GM23338 (cell line): ENCODE data around the gene PPAN. TPM values are rescaled to one million over a fixed set of nuclear protein-coding genes. Genes with fewer than 3 reads are reported as not detected.

Source experiments
- ATAC-seq: fragments of 200-7000 bp; cut with Tn5 transposase; 3 replicates; pipeline ENCODE4 v1.9.1; 2020
- DNase-seq: peaks from one replicate; pipeline ENCODE4 v3.0.0-alpha.2; 2015; ENCODE audit warnings: low spot score
- H2AFZ ChIP-seq: fragments of 200-600 bp; sonication (generic); 2 replicates; pipeline ENCODE4 v1.8.0; 2016; ENCODE audit warnings: antibody characterized with exemption, mild to moderate bottlenecking, moderate library complexity
- H3F3A ChIP-seq: fragments of 200-600 bp; sonication (generic); replicated peaks from 2 replicates; pipeline ENCODE4 v1.8.0; 2017; ENCODE audit warnings: antibody characterized with exemption, mixed run types, low read depth
- H3K27ac ChIP-seq: fragments of 200-600 bp; sonication (generic); 2 replicates; pipeline ENCODE4 v1.6.1; 2016; ENCODE audit warnings: low read depth
- H3K27me3 ChIP-seq: fragments of 200-600 bp; sonication (generic); 2 replicates; pipeline ENCODE4 v1.8.0; 2016; ENCODE audit warnings: mild to moderate bottlenecking, mixed run types, moderate library complexity; ENCODE audit not compliant: insufficient read depth
- H3K36me3 ChIP-seq: fragments of 200-600 bp; sonication (generic); 2 replicates; pipeline ENCODE4 v1.8.0; 2016; ENCODE audit warnings: mild to moderate bottlenecking; ENCODE audit not compliant: insufficient read depth
- H3K4me1 ChIP-seq: fragments of 200-600 bp; sonication (generic); 2 replicates; pipeline ENCODE4 v1.8.0; 2016; ENCODE audit warnings: mild to moderate bottlenecking, moderate library complexity; ENCODE audit not compliant: insufficient read depth
- H3K4me2 ChIP-seq: fragments of 200-600 bp; sonication (generic); 2 replicates; pipeline ENCODE4 v1.7.1; 2017; ENCODE audit warnings: mixed run types
- H3K4me3 ChIP-seq: fragments of 200-600 bp; sonication (generic); 2 replicates; pipeline ENCODE4 v1.6.1; 2016; ENCODE audit warnings: mixed run types
- H3K79me2 ChIP-seq: fragments of 200-600 bp; sonication (generic); replicated peaks from 2 replicates; pipeline ENCODE4 v1.8.0; 2017; ENCODE audit warnings: mild to moderate bottlenecking; ENCODE audit not compliant: insufficient read depth
- H3K9me2 ChIP-seq: fragments of 200-600 bp; sonication (generic); 2 replicates; pipeline ENCODE4 v1.8.0; 2017; ENCODE audit not compliant: insufficient read depth
- H4K20me1 ChIP-seq: fragments of 200-600 bp; sonication (generic); replicated peaks from 2 replicates; pipeline ENCODE4 v1.8.0; 2017; ENCODE audit warnings: mild to moderate bottlenecking; ENCODE audit not compliant: insufficient read depth
- H3K27ac Mint-ChIP-seq: 2 replicates; pipeline ENCODE4 v1.8.0; 2020; ENCODE audit warnings: inconsistent platforms, mild to moderate bottlenecking, moderate library complexity, mixed read lengths
- H3K27me3 Mint-ChIP-seq: 3 replicates; pipeline ENCODE4 v1.8.0; 2022; ENCODE audit warnings: low read depth, mild to moderate bottlenecking, moderate library complexity, mixed read lengths, inconsistent platforms; ENCODE audit not compliant: insufficient read depth, poor library complexity
- H3K36me3 Mint-ChIP-seq: 3 replicates; pipeline ENCODE4 v1.8.0; 2021; ENCODE audit warnings: low read depth, mild to moderate bottlenecking, inconsistent platforms, moderate library complexity, mixed read lengths
- H3K4me1 Mint-ChIP-seq: 3 replicates; pipeline ENCODE4 v1.8.0; 2020; ENCODE audit warnings: mild to moderate bottlenecking, inconsistent platforms, mixed read lengths
- H3K4me3 Mint-ChIP-seq: 3 replicates; pipeline ENCODE4 v1.8.0; 2021; ENCODE audit warnings: moderate library complexity, mild to moderate bottlenecking, inconsistent platforms, mixed read lengths
- H3K9me3 Mint-ChIP-seq: 3 replicates; pipeline ENCODE4 v1.8.0; 2020; ENCODE audit warnings: moderate library complexity, mild to moderate bottlenecking, inconsistent platforms, mixed read lengths
- CREB1 ChIP-seq: fragments of 250-450 bp; sonication (Bioruptor Pico); IDR thresholded peaks from 2 replicates; pipeline ENCODE4 v1.5.0; 2020; ENCODE audit warnings: low read depth, mild to moderate bottlenecking, moderate library complexity
- CTCF ChIP-seq, 2 experiments: fragments of 200-600 bp in 1 of 2; sonication (generic) in 1 of 2; conservative IDR thresholded peaks; 2 replicates each; pipeline versions ENCODE4 v1.5.1 to v1.6.1; 2016 to 2017; ENCODE audit warnings: antibody characterized with exemption in 2 of 2, low read depth in 2 of 2, mild to moderate bottlenecking in 2 of 2, moderate library complexity in 1 of 2
- ETS1 ChIP-seq: IDR thresholded peaks from 2 replicates; pipeline ENCODE4 v1.6.1; 2016; ENCODE audit warnings: antibody characterized with exemption
- EZH2phosphoT487 ChIP-seq: fragments of 200-600 bp; sonication (generic); IDR thresholded peaks from one replicate; pipeline ENCODE4 v1.8.1; 2018; ENCODE audit warnings: antibody characterized with exemption; ENCODE audit not compliant: unreplicated experiment
- ZNF331 ChIP-seq: fragments of 250-450 bp; sonication (Bioruptor Pico); IDR thresholded peaks from 2 replicates; pipeline ENCODE4 v1.5.0; 2020; ENCODE audit warnings: low read depth, mild to moderate bottlenecking, moderate library complexity
- polyA plus RNA-seq: library from polyadenylated mRNA; unstranded; fragments of >200 nt; fragmentation: Nextera tagmentation; extraction: Ambion mirVana; gene quantifications from 2 replicates; pipeline ENCODE4 v1.2.1, GENCODE V29; 2016
- total RNA-seq: library from RNA; depleted of rRNA; stranded (reverse); fragments of >200 nt; shearing (Covaris generic); gene quantifications from 2 replicates; pipeline ENCODE4 v1.2.3, GENCODE V29; 2014
- TF ChIP-seq, protein P1 (sequence below): fragments of 250-450 bp; sonication (Bioruptor Pico); IDR thresholded peaks from 2 replicates; pipeline ENCODE4 v1.5.0; 2020; ENCODE audit warnings: mild to moderate bottlenecking, moderate library complexity

The PPAN gene
- total and polyA plus RNA-seq, 2 experiments from 2014 or later = 71.8 to 81.9 TPM

DNA sequence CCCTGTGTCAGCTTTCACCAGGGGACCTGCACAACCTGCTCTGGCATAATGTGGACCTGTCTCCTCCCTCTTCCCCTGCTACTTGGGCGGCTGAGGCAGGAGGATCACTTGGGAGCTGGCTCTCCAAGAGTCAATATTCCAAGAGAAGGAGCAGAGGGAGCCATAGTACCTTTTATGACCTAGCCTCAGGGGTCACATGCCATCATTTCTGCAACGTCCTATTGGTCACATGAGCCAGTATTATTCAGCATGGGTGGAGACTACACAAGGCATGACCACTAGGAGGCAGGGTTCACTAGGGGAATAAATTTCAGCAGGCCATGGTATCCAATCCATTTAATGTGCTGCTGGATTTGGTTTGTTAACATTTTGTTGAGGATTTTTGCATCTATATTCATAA, 32.0 kb upstream of the PPAN start:
- H3K4me1 Mint-ChIP-seq = peaks cover 3% of the 10 kb centered on the region
- Histone ChIP-seq H3K36me3 (no peaks in the 10 kb centered on the region), H3F3A (no peaks in the 10 kb centered on the region), H3K4me3 (no peak overlapping the region), H3K4me1 (no peaks in the 10 kb centered on the region), H3K4me2 (no peak overlapping the region), H3K79me2 (no peaks in the 10 kb centered on the region), H3K27ac (no peak overlapping the region), H2AFZ (no peak overlapping the region), H4K20me1 (no peaks in the 10 kb centered on the region), H3K9me2 (no peaks in the 10 kb centered on the region), H3K27me3 (no peaks in the 10 kb centered on the region)
- H3K9me3 Mint-ChIP-seq = peaks cover 26% of the 10 kb centered on the region
- H3K4me3 Mint-ChIP-seq = no peak overlapping the region
- H3K36me3 Mint-ChIP-seq = 0 out of 3 replicates have a peak, but pooled peaks cover 6% of the 10 kb centered on the region
- DNase-seq = peak; percentile 68
- no peak for ATAC-seq
- no peak overlapping the region for H3K27ac Mint-ChIP-seq
- peaks cover 13% of the 10 kb centered on the region for H3K27me3 Mint-ChIP-seq
- TF ChIP-seq ZNF331 (CRISPR knock-in tag) (no peak), CTCF (conservative IDR thresholded peaks at IDR 0.05; ENCODE audit: low read depth in 2 of 2) (peak; percentile 53 to 63), CREB1 (CRISPR knock-in tag) (no peak), ETS1 (no peak), EZH2phosphoT487 (no peak)
- TF ChIP-seq, protein P1, sequence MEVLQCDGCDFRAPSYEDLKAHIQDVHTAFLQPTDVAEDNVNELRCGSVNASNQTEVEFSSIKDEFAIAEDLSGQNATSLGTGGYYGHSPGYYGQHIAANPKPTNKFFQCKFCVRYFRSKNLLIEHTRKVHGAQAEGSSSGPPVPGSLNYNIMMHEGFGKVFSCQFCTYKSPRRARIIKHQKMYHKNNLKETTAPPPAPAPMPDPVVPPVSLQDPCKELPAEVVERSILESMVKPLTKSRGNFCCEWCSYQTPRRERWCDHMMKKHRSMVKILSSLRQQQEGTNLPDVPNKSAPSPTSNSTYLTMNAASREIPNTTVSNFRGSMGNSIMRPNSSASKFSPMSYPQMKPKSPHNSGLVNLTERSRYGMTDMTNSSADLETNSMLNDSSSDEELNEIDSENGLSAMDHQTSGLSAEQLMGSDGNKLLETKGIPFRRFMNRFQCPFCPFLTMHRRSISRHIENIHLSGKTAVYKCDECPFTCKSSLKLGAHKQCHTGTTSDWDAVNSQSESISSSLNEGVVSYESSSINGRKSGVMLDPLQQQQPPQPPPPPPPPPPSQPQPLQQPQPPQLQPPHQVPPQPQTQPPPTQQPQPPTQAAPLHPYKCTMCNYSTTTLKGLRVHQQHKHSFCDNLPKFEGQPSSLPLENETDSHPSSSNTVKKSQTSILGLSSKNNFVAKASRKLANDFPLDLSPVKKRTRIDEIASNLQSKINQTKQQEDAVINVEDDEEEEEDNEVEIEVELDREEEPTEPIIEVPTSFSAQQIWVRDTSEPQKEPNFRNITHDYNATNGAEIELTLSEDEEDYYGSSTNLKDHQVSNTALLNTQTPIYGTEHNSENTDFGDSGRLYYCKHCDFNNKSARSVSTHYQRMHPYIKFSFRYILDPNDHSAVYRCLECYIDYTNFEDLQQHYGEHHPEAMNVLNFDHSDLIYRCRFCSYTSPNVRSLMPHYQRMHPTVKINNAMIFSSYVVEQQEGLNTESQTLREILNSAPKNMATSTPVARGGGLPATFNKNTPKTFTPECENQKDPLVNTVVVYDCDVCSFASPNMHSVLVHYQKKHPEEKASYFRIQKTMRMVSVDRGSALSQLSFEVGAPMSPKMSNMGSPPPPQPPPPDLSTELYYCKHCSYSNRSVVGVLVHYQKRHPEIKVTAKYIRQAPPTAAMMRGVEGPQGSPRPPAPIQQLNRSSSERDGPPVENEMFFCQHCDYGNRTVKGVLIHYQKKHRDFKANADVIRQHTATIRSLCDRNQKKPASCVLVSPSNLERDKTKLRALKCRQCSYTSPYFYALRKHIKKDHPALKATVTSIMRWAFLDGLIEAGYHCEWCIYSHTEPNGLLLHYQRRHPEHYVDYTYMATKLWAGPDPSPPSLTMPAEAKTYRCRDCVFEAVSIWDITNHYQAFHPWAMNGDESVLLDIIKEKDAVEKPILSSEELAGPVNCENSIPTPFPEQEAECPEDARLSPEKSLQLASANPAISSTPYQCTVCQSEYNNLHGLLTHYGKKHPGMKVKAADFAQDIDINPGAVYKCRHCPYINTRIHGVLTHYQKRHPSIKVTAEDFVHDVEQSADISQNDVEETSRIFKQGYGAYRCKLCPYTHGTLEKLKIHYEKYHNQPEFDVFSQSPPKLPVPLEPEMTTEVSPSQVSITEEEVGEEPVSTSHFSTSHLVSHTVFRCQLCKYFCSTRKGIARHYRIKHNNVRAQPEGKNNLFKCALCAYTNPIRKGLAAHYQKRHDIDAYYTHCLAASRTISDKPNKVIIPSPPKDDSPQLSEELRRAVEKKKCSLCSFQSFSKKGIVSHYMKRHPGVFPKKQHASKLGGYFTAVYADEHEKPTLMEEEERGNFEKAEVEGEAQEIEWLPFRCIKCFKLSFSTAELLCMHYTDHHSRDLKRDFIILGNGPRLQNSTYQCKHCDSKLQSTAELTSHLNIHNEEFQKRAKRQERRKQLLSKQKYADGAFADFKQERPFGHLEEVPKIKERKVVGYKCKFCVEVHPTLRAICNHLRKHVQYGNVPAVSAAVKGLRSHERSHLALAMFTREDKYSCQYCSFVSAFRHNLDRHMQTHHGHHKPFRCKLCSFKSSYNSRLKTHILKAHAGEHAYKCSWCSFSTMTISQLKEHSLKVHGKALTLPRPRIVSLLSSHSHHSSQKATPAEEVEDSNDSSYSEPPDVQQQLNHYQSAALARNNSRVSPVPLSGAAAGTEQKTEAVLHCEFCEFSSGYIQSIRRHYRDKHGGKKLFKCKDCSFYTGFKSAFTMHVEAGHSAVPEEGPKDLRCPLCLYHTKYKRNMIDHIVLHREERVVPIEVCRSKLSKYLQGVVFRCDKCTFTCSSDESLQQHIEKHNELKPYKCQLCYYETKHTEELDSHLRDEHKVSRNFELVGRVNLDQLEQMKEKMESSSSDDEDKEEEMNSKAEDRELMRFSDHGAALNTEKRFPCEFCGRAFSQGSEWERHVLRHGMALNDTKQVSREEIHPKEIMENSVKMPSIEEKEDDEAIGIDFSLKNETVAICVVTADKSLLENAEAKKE = no peak
